GM23338 (cell line): ENCODE measurements around the gene CDH4. TPM values are rescaled to one million over a fixed set of nuclear protein-coding genes. Genes with fewer than 3 reads are reported as not detected.

ENCODE experiments used
- ATAC-seq: fragments of 200-7000 bp; cut with Tn5 transposase; 3 replicates; pipeline ENCODE4 v1.9.1; 2020
- DNase-seq: peaks from one replicate; pipeline ENCODE4 v3.0.0-alpha.2; 2015; ENCODE audit warnings: low spot score
- H2AFZ ChIP-seq: fragments of 200-600 bp; sonication (generic); 2 replicates; pipeline ENCODE4 v1.8.0; 2016; ENCODE audit warnings: antibody characterized with exemption, mild to moderate bottlenecking, moderate library complexity
- H3F3A ChIP-seq: fragments of 200-600 bp; sonication (generic); replicated peaks from 2 replicates; pipeline ENCODE4 v1.8.0; 2017; ENCODE audit warnings: antibody characterized with exemption, mixed run types, low read depth
- H3K27ac ChIP-seq: fragments of 200-600 bp; sonication (generic); 2 replicates; pipeline ENCODE4 v1.6.1; 2016; ENCODE audit warnings: low read depth
- H3K27me3 ChIP-seq: fragments of 200-600 bp; sonication (generic); 2 replicates; pipeline ENCODE4 v1.8.0; 2016; ENCODE audit warnings: mild to moderate bottlenecking, mixed run types, moderate library complexity; ENCODE audit not compliant: insufficient read depth
- H3K36me3 ChIP-seq: fragments of 200-600 bp; sonication (generic); 2 replicates; pipeline ENCODE4 v1.8.0; 2016; ENCODE audit warnings: mild to moderate bottlenecking; ENCODE audit not compliant: insufficient read depth
- H3K4me1 ChIP-seq: fragments of 200-600 bp; sonication (generic); 2 replicates; pipeline ENCODE4 v1.8.0; 2016; ENCODE audit warnings: mild to moderate bottlenecking, moderate library complexity; ENCODE audit not compliant: insufficient read depth
- H3K4me2 ChIP-seq: fragments of 200-600 bp; sonication (generic); 2 replicates; pipeline ENCODE4 v1.7.1; 2017; ENCODE audit warnings: mixed run types
- H3K4me3 ChIP-seq: fragments of 200-600 bp; sonication (generic); 2 replicates; pipeline ENCODE4 v1.6.1; 2016; ENCODE audit warnings: mixed run types
- H3K79me2 ChIP-seq: fragments of 200-600 bp; sonication (generic); replicated peaks from 2 replicates; pipeline ENCODE4 v1.8.0; 2017; ENCODE audit warnings: mild to moderate bottlenecking; ENCODE audit not compliant: insufficient read depth
- H3K9me2 ChIP-seq: fragments of 200-600 bp; sonication (generic); 2 replicates; pipeline ENCODE4 v1.8.0; 2017; ENCODE audit not compliant: insufficient read depth
- H4K20me1 ChIP-seq: fragments of 200-600 bp; sonication (generic); replicated peaks from 2 replicates; pipeline ENCODE4 v1.8.0; 2017; ENCODE audit warnings: mild to moderate bottlenecking; ENCODE audit not compliant: insufficient read depth
- H3K27ac Mint-ChIP-seq: 2 replicates; pipeline ENCODE4 v1.8.0; 2020; ENCODE audit warnings: inconsistent platforms, mild to moderate bottlenecking, moderate library complexity, mixed read lengths
- H3K27me3 Mint-ChIP-seq: 3 replicates; pipeline ENCODE4 v1.8.0; 2022; ENCODE audit warnings: low read depth, mild to moderate bottlenecking, moderate library complexity, mixed read lengths, inconsistent platforms; ENCODE audit not compliant: insufficient read depth, poor library complexity
- H3K36me3 Mint-ChIP-seq: 3 replicates; pipeline ENCODE4 v1.8.0; 2021; ENCODE audit warnings: low read depth, mild to moderate bottlenecking, inconsistent platforms, moderate library complexity, mixed read lengths
- H3K4me1 Mint-ChIP-seq: 3 replicates; pipeline ENCODE4 v1.8.0; 2020; ENCODE audit warnings: mild to moderate bottlenecking, inconsistent platforms, mixed read lengths
- H3K4me3 Mint-ChIP-seq: 3 replicates; pipeline ENCODE4 v1.8.0; 2021; ENCODE audit warnings: moderate library complexity, mild to moderate bottlenecking, inconsistent platforms, mixed read lengths
- H3K9me3 Mint-ChIP-seq: 3 replicates; pipeline ENCODE4 v1.8.0; 2020; ENCODE audit warnings: moderate library complexity, mild to moderate bottlenecking, inconsistent platforms, mixed read lengths
- CREB1 ChIP-seq: fragments of 250-450 bp; sonication (Bioruptor Pico); IDR thresholded peaks from 2 replicates; pipeline ENCODE4 v1.5.0; 2020; ENCODE audit warnings: low read depth, mild to moderate bottlenecking, moderate library complexity
- EZH2 ChIP-seq: fragments of 200-600 bp; sonication (generic); IDR thresholded peaks from one replicate; pipeline ENCODE4 v1.8.0; 2017; ENCODE audit warnings: antibody characterized with exemption, mild to moderate bottlenecking, low read depth; ENCODE audit not compliant: unreplicated experiment
- EZH2phosphoT487 ChIP-seq: fragments of 200-600 bp; sonication (generic); IDR thresholded peaks from one replicate; pipeline ENCODE4 v1.8.1; 2018; ENCODE audit warnings: antibody characterized with exemption; ENCODE audit not compliant: unreplicated experiment
- JUNB ChIP-seq: IDR thresholded peaks from one replicate; pipeline ENCODE4 v1.6.1; 2016; ENCODE audit warnings: antibody characterized with exemption; ENCODE audit not compliant: unreplicated experiment
- NANOG ChIP-seq: IDR thresholded peaks from 2 replicates; pipeline ENCODE4 v1.6.1; 2016; ENCODE audit warnings: antibody characterized with exemption, borderline replicate concordance
- POLR2AphosphoS5 ChIP-seq: IDR thresholded peaks from 2 replicates; pipeline ENCODE4 v1.6.1; 2016; ENCODE audit warnings: antibody characterized with exemption, low read depth
- STAT1 ChIP-seq: IDR thresholded peaks from one replicate; pipeline ENCODE4 v1.6.1; 2016; ENCODE audit warnings: antibody characterized with exemption; ENCODE audit not compliant: unreplicated experiment
- ZNF114 ChIP-seq: fragments of 250-450 bp; sonication (Bioruptor Pico); IDR thresholded peaks from 2 replicates; pipeline ENCODE4 v1.5.0; 2020; ENCODE audit warnings: mild to moderate bottlenecking, moderate library complexity
- ZNF331 ChIP-seq: fragments of 250-450 bp; sonication (Bioruptor Pico); IDR thresholded peaks from 2 replicates; pipeline ENCODE4 v1.5.0; 2020; ENCODE audit warnings: low read depth, mild to moderate bottlenecking, moderate library complexity
- polyA plus RNA-seq: library from polyadenylated mRNA; unstranded; fragments of >200 nt; fragmentation: Nextera tagmentation; extraction: Ambion mirVana; gene quantifications from 2 replicates; pipeline ENCODE4 v1.2.1, GENCODE V29; 2016
- total RNA-seq: library from RNA; depleted of rRNA; stranded (reverse); fragments of >200 nt; shearing (Covaris generic); gene quantifications from 2 replicates; pipeline ENCODE4 v1.2.3, GENCODE V29; 2014
- TF ChIP-seq, protein P1 (sequence below): fragments of 250-450 bp; sonication (Bioruptor Pico); IDR thresholded peaks from 2 replicates; pipeline ENCODE4 v1.5.0; 2020; ENCODE audit warnings: mild to moderate bottlenecking, moderate library complexity
- TF ChIP-seq, protein P2 (sequence below): IDR thresholded peaks from 2 replicates; pipeline ENCODE4 v1.6.1; 2016; ENCODE audit warnings: antibody characterized with exemption
- TF ChIP-seq, protein P3 (sequence below): IDR thresholded peaks from one replicate; pipeline ENCODE4 v1.6.1; 2018; ENCODE audit warnings: antibody characterized with exemption; ENCODE audit not compliant: unreplicated experiment
- TF ChIP-seq, protein P4 (sequence below), 2 experiments: fragments of 200-600 bp in 1 of 2; sonication (generic) in 1 of 2; conservative IDR thresholded peaks; 2 replicates each; pipeline versions ENCODE4 v1.5.1 to v1.6.1; 2016 to 2017; ENCODE audit warnings: antibody characterized with exemption in 2 of 2, low read depth in 2 of 2, mild to moderate bottlenecking in 2 of 2, moderate library complexity in 1 of 2

CDH4 gene
- total and polyA plus RNA-seq, 2 experiments from 2014 or later: 1.2 to 4.2 TPM

DNA sequence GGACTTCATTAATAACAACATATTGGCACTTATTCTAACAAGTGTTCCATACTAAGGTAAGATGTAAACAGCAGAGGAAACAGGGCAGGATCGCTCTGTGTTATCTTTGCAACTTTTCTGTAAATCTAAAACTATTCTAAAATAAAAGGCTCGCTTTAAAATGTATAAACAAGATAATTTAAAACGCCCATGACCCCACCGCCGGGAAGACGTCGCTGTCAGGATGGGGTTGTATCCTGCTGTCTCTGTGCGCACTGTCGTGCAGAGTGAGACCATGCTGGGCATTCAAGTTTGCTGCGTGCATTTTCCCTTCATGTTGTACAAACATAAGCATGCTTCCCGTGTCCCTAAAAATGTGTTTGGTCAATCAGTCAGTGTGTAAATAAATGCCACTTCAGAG, 255.7 kb downstream of the CDH4 start:
- Histone ChIP-seq H2AFZ (no peak overlapping the region), H3F3A (no peaks in the 10 kb centered on the region), H3K9me2 (peaks cover 1% of the 10 kb centered on the region; the same call in 1 of the 2 replicates), H3K4me2 (no peak overlapping the region), H3K4me3 (no peak overlapping the region), H3K27ac (no peak overlapping the region), H3K79me2 (no peaks in the 10 kb centered on the region), H3K27me3 (0 out of 2 replicates have a peak, but pooled peaks cover 3% of the 10 kb centered on the region), H3K36me3 (no peaks in the 10 kb centered on the region), H4K20me1 (no peaks in the 10 kb centered on the region), H3K4me1 (no peaks in the 10 kb centered on the region)
- ATAC-seq (no peak), DNase-seq (no peak)
- Mint-ChIP-seq H3K4me3 (no peak overlapping the region), H3K36me3 (peaks cover 4% of the 10 kb centered on the region; the same call in 2 of the 3 replicates), H3K9me3 (no peaks in the 10 kb centered on the region), H3K27ac (no peak overlapping the region), H3K27me3 (peaks cover 9% of the 10 kb centered on the region), H3K4me1 (peaks cover 38% of the 10 kb centered on the region)
- no peak for TF ChIP-seq ZNF331 (CRISPR knock-in tag)
- TF ChIP-seq EZH2: no peak
- no peak for TF ChIP-seq STAT1
- no peak for TF ChIP-seq JUNB
- no peak for TF ChIP-seq EZH2phosphoT487
- TF ChIP-seq CREB1: no peak
- TF ChIP-seq, protein P1, sequence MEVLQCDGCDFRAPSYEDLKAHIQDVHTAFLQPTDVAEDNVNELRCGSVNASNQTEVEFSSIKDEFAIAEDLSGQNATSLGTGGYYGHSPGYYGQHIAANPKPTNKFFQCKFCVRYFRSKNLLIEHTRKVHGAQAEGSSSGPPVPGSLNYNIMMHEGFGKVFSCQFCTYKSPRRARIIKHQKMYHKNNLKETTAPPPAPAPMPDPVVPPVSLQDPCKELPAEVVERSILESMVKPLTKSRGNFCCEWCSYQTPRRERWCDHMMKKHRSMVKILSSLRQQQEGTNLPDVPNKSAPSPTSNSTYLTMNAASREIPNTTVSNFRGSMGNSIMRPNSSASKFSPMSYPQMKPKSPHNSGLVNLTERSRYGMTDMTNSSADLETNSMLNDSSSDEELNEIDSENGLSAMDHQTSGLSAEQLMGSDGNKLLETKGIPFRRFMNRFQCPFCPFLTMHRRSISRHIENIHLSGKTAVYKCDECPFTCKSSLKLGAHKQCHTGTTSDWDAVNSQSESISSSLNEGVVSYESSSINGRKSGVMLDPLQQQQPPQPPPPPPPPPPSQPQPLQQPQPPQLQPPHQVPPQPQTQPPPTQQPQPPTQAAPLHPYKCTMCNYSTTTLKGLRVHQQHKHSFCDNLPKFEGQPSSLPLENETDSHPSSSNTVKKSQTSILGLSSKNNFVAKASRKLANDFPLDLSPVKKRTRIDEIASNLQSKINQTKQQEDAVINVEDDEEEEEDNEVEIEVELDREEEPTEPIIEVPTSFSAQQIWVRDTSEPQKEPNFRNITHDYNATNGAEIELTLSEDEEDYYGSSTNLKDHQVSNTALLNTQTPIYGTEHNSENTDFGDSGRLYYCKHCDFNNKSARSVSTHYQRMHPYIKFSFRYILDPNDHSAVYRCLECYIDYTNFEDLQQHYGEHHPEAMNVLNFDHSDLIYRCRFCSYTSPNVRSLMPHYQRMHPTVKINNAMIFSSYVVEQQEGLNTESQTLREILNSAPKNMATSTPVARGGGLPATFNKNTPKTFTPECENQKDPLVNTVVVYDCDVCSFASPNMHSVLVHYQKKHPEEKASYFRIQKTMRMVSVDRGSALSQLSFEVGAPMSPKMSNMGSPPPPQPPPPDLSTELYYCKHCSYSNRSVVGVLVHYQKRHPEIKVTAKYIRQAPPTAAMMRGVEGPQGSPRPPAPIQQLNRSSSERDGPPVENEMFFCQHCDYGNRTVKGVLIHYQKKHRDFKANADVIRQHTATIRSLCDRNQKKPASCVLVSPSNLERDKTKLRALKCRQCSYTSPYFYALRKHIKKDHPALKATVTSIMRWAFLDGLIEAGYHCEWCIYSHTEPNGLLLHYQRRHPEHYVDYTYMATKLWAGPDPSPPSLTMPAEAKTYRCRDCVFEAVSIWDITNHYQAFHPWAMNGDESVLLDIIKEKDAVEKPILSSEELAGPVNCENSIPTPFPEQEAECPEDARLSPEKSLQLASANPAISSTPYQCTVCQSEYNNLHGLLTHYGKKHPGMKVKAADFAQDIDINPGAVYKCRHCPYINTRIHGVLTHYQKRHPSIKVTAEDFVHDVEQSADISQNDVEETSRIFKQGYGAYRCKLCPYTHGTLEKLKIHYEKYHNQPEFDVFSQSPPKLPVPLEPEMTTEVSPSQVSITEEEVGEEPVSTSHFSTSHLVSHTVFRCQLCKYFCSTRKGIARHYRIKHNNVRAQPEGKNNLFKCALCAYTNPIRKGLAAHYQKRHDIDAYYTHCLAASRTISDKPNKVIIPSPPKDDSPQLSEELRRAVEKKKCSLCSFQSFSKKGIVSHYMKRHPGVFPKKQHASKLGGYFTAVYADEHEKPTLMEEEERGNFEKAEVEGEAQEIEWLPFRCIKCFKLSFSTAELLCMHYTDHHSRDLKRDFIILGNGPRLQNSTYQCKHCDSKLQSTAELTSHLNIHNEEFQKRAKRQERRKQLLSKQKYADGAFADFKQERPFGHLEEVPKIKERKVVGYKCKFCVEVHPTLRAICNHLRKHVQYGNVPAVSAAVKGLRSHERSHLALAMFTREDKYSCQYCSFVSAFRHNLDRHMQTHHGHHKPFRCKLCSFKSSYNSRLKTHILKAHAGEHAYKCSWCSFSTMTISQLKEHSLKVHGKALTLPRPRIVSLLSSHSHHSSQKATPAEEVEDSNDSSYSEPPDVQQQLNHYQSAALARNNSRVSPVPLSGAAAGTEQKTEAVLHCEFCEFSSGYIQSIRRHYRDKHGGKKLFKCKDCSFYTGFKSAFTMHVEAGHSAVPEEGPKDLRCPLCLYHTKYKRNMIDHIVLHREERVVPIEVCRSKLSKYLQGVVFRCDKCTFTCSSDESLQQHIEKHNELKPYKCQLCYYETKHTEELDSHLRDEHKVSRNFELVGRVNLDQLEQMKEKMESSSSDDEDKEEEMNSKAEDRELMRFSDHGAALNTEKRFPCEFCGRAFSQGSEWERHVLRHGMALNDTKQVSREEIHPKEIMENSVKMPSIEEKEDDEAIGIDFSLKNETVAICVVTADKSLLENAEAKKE (CRISPR knock-in tag): no peak
- no peak for TF ChIP-seq POLR2AphosphoS5
- TF ChIP-seq, protein P2, sequence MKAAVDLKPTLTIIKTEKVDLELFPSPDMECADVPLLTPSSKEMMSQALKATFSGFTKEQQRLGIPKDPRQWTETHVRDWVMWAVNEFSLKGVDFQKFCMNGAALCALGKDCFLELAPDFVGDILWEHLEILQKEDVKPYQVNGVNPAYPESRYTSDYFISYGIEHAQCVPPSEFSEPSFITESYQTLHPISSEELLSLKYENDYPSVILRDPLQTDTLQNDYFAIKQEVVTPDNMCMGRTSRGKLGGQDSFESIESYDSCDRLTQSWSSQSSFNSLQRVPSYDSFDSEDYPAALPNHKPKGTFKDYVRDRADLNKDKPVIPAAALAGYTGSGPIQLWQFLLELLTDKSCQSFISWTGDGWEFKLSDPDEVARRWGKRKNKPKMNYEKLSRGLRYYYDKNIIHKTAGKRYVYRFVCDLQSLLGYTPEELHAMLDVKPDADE: no peak
- TF ChIP-seq, protein P3, sequence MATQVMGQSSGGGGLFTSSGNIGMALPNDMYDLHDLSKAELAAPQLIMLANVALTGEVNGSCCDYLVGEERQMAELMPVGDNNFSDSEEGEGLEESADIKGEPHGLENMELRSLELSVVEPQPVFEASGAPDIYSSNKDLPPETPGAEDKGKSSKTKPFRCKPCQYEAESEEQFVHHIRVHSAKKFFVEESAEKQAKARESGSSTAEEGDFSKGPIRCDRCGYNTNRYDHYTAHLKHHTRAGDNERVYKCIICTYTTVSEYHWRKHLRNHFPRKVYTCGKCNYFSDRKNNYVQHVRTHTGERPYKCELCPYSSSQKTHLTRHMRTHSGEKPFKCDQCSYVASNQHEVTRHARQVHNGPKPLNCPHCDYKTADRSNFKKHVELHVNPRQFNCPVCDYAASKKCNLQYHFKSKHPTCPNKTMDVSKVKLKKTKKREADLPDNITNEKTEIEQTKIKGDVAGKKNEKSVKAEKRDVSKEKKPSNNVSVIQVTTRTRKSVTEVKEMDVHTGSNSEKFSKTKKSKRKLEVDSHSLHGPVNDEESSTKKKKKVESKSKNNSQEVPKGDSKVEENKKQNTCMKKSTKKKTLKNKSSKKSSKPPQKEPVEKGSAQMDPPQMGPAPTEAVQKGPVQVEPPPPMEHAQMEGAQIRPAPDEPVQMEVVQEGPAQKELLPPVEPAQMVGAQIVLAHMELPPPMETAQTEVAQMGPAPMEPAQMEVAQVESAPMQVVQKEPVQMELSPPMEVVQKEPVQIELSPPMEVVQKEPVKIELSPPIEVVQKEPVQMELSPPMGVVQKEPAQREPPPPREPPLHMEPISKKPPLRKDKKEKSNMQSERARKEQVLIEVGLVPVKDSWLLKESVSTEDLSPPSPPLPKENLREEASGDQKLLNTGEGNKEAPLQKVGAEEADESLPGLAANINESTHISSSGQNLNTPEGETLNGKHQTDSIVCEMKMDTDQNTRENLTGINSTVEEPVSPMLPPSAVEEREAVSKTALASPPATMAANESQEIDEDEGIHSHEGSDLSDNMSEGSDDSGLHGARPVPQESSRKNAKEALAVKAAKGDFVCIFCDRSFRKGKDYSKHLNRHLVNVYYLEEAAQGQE: no peak
- no peak for TF ChIP-seq ZNF114 (CRISPR knock-in tag)
- TF ChIP-seq NANOG: no peak
- TF ChIP-seq, protein P4, sequence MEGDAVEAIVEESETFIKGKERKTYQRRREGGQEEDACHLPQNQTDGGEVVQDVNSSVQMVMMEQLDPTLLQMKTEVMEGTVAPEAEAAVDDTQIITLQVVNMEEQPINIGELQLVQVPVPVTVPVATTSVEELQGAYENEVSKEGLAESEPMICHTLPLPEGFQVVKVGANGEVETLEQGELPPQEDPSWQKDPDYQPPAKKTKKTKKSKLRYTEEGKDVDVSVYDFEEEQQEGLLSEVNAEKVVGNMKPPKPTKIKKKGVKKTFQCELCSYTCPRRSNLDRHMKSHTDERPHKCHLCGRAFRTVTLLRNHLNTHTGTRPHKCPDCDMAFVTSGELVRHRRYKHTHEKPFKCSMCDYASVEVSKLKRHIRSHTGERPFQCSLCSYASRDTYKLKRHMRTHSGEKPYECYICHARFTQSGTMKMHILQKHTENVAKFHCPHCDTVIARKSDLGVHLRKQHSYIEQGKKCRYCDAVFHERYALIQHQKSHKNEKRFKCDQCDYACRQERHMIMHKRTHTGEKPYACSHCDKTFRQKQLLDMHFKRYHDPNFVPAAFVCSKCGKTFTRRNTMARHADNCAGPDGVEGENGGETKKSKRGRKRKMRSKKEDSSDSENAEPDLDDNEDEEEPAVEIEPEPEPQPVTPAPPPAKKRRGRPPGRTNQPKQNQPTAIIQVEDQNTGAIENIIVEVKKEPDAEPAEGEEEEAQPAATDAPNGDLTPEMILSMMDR (conservative IDR thresholded peaks at IDR 0.05; ENCODE audit: low read depth in 2 of 2): no peak
